ENCODE results near the gene CACNA1S.

The CACNA1S gene

GRCh38 chr1:201116091-201116490 lies 3.9 kb upstream of the CACNA1S start:
- no peak for DNase-seq (ENCODE audit: low read depth)

DNA sequence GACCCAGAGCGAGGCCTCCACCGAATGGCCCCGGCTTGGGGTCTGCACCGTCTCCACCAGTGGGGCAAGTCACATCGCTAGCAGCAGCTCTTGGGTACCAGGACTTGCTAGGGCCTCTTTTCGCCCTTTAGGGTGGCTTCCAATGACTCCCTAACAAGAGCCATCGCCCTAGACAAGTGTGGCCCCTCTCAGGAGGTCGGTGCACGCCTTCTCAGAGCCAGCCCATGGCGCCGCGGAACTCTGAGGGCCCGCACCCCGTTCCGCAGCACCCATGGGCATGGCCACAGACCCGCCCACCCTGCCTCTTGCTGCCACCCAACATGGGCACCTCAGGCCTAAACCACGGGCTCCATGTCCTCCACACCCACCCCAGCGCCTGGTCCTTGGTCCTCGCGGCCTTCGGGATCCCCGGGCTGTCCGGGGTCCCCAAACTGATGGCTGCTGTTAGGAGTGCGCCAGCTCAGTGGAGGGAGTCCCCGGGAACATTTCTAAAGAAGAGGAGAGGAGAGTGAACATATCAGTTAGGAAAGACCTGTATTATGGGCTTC lies 3.2 kb upstream of the CACNA1S start:
- no peak for DNase-seq (ENCODE audit: low read depth)

DNA sequence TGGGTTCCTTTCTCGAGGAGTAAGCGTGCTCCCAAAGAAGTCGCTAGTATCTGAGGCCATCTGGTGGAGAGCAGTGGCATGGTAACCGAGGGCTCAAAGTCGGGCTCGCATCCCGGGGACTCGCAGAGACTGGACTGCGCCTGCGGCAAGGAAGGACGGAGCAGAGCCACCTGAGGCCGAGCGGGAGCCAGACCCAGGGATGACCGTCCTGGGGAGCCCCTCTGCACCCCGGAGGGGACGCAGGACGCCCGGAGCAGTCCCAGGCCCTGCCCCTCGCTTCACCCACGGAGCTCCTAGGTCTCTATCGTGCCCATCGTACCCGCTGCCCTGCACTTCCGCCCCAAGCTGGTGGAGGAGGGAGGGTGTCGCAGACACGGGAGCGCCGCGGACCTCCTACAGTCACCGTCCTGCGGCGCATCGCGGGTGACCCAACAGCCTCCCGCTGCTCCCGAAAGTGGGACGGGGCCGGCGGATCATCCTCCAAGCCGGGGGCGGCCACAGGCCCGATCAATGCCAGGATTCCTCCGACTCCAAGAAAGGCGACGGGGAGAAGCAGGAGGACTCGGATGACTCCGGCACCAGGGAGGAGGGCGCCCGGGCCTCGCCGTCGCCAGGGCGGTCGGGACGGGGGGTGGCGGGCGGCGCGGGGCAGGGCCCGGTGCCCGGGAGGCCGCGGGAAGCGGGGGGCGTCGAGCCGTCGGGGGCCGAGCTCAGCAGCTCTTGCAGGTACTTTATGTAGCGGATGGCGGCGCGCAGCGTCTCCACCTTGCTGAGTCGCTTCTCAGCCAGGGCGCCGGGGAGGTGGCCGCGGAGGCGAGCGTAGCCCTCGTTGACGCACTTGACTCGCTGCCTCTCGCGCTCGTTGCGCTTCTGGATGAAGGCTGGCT lies 2.3 kb upstream of the CACNA1S start:
- DNase-seq (ENCODE audit: low read depth), result peak; percentile 94

DNA sequence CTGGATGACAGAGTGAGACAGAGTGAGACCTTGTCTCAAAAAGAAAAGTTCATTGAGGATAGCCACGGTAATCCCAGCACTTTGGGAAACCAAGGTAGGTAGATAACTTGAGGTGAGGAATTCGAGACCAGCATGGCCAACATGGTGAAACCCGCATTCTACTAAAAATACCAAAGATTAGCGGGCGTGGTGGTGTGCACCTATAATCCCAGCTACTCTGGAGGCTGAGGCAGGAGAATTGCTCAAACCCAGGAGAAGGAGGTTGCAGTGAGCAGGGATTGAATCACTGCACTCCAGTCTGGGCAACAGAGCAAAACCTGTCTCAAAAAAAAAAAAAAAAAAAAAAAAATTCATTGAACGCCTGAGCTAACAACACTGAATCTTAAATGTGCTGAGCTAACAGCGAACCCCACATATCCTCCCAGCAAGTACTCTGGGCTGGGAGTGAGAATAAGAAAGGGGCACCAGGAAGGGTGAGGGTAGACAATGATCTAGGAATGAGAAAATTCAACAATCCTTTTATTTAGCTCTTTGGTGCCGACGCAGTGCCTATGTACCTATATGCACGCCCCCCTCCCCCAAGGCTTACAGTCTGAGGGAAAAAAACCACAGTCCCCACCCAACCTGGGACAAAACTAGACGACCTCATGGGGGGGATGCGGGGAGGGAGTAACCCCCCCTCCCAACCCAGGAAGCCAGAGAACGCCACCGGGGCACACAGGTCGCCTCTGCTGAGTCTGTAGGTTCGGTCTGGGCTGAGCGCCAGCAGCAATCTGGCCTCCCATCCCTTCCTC lies 1.4 kb upstream of the CACNA1S start:
- no peak for DNase-seq (ENCODE audit: low read depth)

DNA sequence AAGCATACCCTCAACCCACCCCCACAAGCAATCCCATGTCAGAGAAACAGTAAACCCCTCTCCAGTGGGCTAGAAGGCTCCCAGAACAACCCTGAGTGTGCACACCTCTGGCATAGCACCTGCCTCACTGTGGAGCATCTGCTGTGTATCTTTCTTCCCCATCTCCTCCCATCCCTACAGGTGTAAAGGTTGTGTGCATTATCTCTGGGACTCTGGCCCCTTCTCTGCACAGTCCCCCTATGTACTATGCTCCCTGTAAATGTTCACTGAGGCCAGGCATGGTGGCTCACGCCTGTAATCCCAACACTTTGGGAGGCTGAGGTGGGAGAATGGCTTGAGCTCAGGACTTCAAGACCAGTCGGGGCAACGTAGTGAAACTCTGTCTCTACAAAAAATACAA lies 700 bp upstream of the CACNA1S start:
- DNase-seq (ENCODE audit: low read depth), result no peak

DNA sequence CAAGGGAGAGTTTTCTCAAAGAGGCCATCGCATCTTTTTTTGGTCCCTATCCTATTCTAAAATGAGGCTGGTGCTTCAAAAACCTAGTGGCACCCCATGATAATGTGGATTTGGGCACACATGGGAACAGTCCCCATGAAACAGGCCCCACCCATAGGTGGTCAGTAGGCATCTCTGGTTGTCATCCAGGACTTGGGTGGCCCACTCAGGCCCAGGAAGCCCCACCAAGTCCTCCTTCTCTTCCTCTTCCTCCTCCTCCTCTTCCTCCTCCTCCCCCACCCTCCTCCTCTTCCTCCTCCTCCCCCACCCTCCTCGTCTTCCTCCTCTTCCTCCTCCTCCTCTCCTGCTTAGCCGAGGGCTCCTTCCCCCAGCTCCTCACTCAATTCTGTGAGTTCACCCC lies 554 bp downstream of the CACNA1S start:
- DNase-seq (ENCODE audit: low read depth), result no peak

- no peak for DNase-seq (ENCODE audit: low read depth)
These were observed 1.1 kb downstream of the CACNA1S start for GRCh38 chr1:201111156-201111555.

- DNase-seq (ENCODE audit: low read depth), result no peak
These were observed 1.6 kb downstream of the CACNA1S start for GRCh38 chr1:201110616-201111015.

DNA sequence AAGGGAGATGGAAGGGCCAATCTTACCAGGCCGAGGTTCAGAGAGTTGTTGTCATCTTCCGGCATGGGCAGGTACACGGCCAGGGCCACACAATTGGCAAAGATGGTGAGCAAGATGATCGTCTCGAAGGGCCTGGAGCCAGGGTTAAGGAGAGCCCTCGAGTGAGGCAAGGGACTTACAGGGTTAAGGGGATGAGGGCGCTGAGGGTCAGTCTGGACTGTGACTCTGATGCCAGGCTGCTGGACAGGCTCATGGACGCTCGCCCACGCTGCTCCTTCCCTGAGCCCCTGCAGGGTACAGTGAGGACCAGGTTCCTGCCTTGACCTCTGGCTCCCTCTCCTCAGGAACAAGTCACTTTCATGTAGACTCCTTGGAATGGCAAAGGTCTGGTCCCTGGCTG lies 2.1 kb downstream of the CACNA1S start:
- DNase-seq (ENCODE audit: low read depth), result no peak

DNA sequence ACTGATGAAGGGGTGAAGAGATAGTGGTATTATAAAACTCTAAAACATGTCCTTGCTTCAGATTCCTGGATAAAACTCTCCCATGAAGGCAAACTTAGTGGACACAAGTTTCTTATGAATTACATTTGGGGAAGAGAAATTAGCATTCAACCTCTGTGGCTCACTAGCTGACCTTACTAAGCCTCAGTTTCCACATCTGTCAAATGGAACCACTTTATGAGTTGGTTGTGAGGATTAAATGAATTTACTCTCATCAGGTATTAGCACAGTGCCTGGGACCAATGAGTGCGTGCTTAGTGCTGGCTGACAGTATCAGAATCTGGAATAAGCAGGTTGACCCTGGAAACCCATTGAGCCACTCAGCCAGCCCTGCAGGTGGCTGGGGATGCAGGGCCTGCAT lies 2.6 kb downstream of the CACNA1S start:
- DNase-seq (ENCODE audit: low read depth), result no peak

GRCh38 chr1:201108614-201109013 lies 3.6 kb downstream of the CACNA1S start:
- DNase-seq (ENCODE audit: low read depth), result no peak

DNA sequence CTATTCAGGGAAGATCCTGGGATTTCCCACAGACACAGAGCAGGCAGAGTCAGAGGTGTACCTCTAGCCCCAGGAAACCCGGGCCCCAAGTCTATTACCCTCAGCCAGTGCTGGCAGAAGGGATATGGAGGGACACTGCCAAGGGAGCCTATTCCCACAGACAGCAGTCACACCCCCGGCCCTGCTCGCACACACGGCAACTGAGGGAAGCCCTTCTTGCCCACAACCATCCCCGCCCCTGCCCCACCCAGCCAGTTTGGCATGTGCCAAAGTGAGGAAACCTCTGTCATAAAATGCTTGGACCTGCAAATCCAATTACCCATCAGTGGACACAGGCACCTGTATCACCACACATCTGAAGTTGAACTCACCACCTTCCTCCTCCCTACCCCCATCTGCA lies 6.5 kb downstream of the CACNA1S start:
- DNase-seq (ENCODE audit: low read depth), result no peak

DNA sequence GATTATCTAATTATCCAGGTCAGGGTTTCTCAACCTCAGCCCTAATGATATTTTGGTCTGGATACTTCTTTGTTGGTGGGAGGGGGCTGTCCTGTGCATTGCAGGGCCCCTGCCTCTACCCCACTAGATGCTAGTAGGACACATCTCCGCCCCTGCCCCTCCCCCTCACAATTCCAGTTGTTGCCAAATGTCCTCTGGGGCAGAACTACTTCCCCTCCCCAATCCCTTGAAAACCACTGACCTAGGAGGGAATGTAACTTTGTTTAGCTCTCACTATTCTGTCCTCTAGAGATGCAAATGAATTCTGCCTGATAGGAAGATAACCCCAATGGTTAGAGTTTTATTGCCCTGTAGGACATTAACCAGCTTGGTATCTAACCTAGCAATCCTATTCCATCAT lies 8.1 kb downstream of the CACNA1S start:
- no peak for DNase-seq (ENCODE audit: low read depth)

DNA sequence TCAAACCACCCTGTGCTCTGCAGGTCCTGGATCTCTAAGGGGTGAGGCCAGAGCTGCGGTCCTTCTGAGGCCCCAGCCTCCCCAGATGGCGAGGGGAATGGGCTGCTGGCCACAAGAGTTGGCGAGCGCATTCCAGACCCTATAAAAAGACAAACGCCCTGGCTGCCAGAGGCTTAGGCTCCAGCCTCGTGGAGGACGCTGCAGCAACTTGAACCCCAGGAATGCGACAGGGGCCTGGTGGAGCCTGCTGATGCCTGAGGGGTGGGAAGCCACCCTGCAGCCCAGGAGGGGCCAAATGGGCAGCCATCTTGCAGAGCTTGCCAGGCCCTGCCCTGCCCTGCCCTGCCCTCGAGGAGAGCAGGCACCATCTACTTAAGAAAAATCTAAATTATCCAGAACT lies 8.6 kb downstream of the CACNA1S start:
- DNase-seq (ENCODE audit: low read depth), result no peak

GRCh38 chr1:201100169-201100930 lies 11.9 kb downstream of the CACNA1S start:
- no peak for DNase-seq (ENCODE audit: low read depth)

GRCh38 chr1:201098992-201099677 lies 13.1 kb downstream of the CACNA1S start:
- DNase-seq (ENCODE audit: low read depth), result no peak

DNA sequence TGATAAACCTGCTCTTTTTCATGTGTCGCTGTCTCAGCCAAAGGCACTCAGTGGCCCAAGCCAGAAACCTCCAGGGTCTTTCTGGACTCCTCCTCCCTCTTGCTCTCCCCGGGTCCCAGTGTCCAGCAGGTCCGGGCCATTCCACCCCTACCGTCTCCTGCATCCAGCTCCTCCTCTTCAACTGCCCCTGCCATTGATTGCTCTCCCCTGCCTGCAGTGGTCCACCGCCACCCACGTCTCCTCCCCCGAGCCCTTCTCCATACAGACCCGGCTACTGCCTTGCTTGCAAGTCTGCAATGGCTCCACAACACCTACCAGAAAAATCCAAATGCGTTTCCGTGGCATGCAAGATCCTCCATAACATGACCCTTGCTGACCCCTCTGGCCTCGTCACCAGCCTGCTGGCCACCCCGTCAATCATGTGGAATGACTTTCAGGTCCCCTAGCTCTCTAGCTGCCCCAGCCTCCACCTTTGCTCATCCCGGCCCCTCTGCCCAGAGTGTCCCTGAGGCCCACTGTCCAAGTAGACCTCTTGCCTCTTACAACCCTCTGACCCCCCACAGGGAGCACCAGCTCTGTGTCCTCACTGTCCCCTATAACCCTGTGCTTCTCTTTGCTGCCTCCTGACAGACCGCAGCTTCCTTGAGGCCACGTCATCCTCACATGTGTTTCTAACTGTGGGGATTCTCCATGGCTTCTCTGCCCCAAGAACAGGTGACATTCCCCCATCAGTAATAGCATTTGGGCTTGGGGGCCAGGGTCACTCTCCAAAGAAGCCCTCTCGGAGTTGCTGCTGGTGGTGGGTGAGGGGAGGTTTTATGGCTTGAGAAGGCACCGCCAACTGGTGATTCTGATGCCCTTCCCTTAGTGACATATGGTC lies 15.0 kb downstream of the CACNA1S start:
- peak; percentile 14 for DNase-seq (ENCODE audit: low read depth)

GRCh38 chr1:201096041-201096461 lies 16.2 kb downstream of the CACNA1S start:
- DNase-seq (ENCODE audit: low read depth), result no peak

GRCh38 chr1:201095581-201095980 lies 16.6 kb downstream of the CACNA1S start:
- no peak for DNase-seq (ENCODE audit: low read depth)

GRCh38 chr1:201094832-201095231 lies 17.4 kb downstream of the CACNA1S start:
- no peak for DNase-seq (ENCODE audit: low read depth)

GRCh38 chr1:201093962-201094361 lies 18.3 kb downstream of the CACNA1S start:
- no peak for DNase-seq (ENCODE audit: low read depth)
